ENCODE measurements around the gene SCUBE3. TPM values are rescaled to one million over a fixed set of nuclear protein-coding genes. Genes with fewer than 3 reads are reported as not detected.

The SCUBE3 gene
- total and polyA plus RNA-seq, 9 of the 15 experiments (the other 6 are each of a cell fraction or from before 2014, with no cell fraction given), result 0.01 to 0.11 TPM; not detected in 7

- TF ChIP-seq ZKSCAN8 (CRISPR knock-in tag; IDR thresholded peaks at IDR 0.05) (no peak), CBX3 (IDR thresholded peaks at IDR 0.05; ENCODE audit: borderline replicate concordance in 1 of 2, low read length in 2 of 2) (no peak), MAFF (IDR thresholded peaks at IDR 0.05; ENCODE audit: low read length) (no peak), RFX5 (IDR thresholded peaks at IDR 0.05; ENCODE audit: low read depth, low read length) (no peak), NFYB (IDR thresholded peaks at IDR 0.05; ENCODE audit: extremely low read depth, insufficient read length) (no peak), KLF10 (CRISPR knock-in tag; IDR thresholded peaks at IDR 0.05) (no peak), MCM3 (IDR thresholded peaks at IDR 0.05) (no peak), TCF7 (IDR thresholded peaks at IDR 0.05; ENCODE audit: borderline replicate concordance) (no peak), ELF1 (tag; IDR thresholded peaks at IDR 0.05) (no peak), DDX20 (tag; IDR thresholded peaks at IDR 0.05; ENCODE audit: low read depth) (no peak), STAT5A (IDR thresholded peaks at IDR 0.05; ENCODE audit: borderline replicate concordance, low read length) (no peak), TOE1 (IDR thresholded peaks at IDR 0.05; ENCODE audit: borderline replicate concordance) (no peak), TOE1 (CRISPR knock-in tag; IDR thresholded peaks at IDR 0.05; ENCODE audit: borderline replicate concordance, low read depth) (no peak), MECOM (CRISPR knock-in tag; IDR thresholded peaks at IDR 0.05) (no peak), ZNF280B (CRISPR knock-in tag; IDR thresholded peaks at IDR 0.05) (no peak), ZNF174 (CRISPR knock-in tag; IDR thresholded peaks at IDR 0.05) (no peak)
- TF ChIP-seq, protein P1, sequence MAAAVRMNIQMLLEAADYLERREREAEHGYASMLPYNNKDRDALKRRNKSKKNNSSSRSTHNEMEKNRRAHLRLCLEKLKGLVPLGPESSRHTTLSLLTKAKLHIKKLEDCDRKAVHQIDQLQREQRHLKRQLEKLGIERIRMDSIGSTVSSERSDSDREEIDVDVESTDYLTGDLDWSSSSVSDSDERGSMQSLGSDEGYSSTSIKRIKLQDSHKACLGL (CRISPR knock-in tag; IDR thresholded peaks at IDR 0.05; ENCODE audit: borderline replicate concordance, poor library complexity, severe bottlenecking), result no peak
- TF ChIP-seq, protein P2, sequence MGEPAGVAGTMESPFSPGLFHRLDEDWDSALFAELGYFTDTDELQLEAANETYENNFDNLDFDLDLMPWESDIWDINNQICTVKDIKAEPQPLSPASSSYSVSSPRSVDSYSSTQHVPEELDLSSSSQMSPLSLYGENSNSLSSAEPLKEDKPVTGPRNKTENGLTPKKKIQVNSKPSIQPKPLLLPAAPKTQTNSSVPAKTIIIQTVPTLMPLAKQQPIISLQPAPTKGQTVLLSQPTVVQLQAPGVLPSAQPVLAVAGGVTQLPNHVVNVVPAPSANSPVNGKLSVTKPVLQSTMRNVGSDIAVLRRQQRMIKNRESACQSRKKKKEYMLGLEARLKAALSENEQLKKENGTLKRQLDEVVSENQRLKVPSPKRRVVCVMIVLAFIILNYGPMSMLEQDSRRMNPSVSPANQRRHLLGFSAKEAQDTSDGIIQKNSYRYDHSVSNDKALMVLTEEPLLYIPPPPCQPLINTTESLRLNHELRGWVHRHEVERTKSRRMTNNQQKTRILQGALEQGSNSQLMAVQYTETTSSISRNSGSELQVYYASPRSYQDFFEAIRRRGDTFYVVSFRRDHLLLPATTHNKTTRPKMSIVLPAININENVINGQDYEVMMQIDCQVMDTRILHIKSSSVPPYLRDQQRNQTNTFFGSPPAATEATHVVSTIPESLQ (CRISPR knock-in tag; IDR thresholded peaks at IDR 0.05), result no peak
- TF ChIP-seq, protein P3, sequence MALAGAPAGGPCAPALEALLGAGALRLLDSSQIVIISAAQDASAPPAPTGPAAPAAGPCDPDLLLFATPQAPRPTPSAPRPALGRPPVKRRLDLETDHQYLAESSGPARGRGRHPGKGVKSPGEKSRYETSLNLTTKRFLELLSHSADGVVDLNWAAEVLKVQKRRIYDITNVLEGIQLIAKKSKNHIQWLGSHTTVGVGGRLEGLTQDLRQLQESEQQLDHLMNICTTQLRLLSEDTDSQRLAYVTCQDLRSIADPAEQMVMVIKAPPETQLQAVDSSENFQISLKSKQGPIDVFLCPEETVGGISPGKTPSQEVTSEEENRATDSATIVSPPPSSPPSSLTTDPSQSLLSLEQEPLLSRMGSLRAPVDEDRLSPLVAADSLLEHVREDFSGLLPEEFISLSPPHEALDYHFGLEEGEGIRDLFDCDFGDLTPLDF (CRISPR knock-in tag; IDR thresholded peaks at IDR 0.05), result no peak
- TF ChIP-seq, protein P4, sequence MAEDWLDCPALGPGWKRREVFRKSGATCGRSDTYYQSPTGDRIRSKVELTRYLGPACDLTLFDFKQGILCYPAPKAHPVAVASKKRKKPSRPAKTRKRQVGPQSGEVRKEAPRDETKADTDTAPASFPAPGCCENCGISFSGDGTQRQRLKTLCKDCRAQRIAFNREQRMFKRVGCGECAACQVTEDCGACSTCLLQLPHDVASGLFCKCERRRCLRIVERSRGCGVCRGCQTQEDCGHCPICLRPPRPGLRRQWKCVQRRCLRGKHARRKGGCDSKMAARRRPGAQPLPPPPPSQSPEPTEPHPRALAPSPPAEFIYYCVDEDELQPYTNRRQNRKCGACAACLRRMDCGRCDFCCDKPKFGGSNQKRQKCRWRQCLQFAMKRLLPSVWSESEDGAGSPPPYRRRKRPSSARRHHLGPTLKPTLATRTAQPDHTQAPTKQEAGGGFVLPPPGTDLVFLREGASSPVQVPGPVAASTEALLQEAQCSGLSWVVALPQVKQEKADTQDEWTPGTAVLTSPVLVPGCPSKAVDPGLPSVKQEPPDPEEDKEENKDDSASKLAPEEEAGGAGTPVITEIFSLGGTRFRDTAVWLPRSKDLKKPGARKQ (CRISPR knock-in tag; IDR thresholded peaks at IDR 0.05), result no peak
Measured at GRCh38 chr6:35240838-35241801, 27.4 kb downstream of the SCUBE3 start (continued).
